GM12878 (cell line): ENCODE data around the gene FMC1. TPM values are rescaled to one million over a fixed set of nuclear protein-coding genes. Genes with fewer than 3 reads are reported as not detected.

Experiments
- ATAC-seq: fragments of 200-7000 bp; cut with Tn5 transposase; 3 replicates; pipeline ENCODE4 v1.9.1; 2020; ENCODE audit warnings: mild to moderate bottlenecking, moderate library complexity
- BruUV-seq: library from RNA; stranded (reverse); fragments of 400-500 nt; replicated peaks from 2 replicates; lab custom pipeline; 2021; lab: Mats Ljungman, UMichigan
- CTCF ChIA-PET: fragments of 300-600 bp; sonication (Branson Sonifier 250); formaldehyde crosslinking; extraction: SDS; loops from one replicate; lab custom pipeline; 2021; ENCODE audit warnings: inconsistent platforms; lab: Yijun Ruan, JAX
- POLR2A ChIA-PET: fragments of 350-600 bp; formaldehyde crosslinking; extraction: SDS; loops from one replicate; lab custom pipeline; 2021; ENCODE audit warnings: inconsistent platforms; lab: Charles Lee
- RAD21 ChIA-PET: fragments of 300-600 bp; sonication (Branson Sonifier 250); formaldehyde crosslinking; loops from one replicate; lab custom pipeline; 2023; ENCODE audit warnings: antibody characterized with exemption; ENCODE audit not compliant: unreplicated experiment; lab: Charles Lee
- SMC1A ChIA-PET: fragments of 300-600 bp; sonication (Branson Sonifier 250); formaldehyde crosslinking; loops from one replicate; lab custom pipeline; 2023; ENCODE audit not compliant: unreplicated experiment, uncharacterized antibody; lab: Charles Lee
- DNase-seq: peaks from one replicate; pipeline ENCODE4 v3.0.0-alpha.2; 2011; ENCODE audit warnings: low read depth, low spot score
- FAIRE-seq: peaks from 3 replicates; lab custom pipeline; 2011; peaks lifted over from hg19 to GRCh38; lab: Jason Lieb, UNC
- H2AFZ ChIP-seq: 2 replicates; pipeline ENCODE4 v1.6.0; 2011; ENCODE audit warnings: low read depth, low read length, control low read depth; ENCODE audit not compliant: control insufficient read depth
- H3K27ac ChIP-seq: 2 replicates; pipeline ENCODE4 v1.5.1; 2011; ENCODE audit warnings: control low read depth; ENCODE audit not compliant: control insufficient read depth, insufficient read depth
- H3K27me3 ChIP-seq, 2 experiments: replicated peaks in 1 of 2; 2 replicates each; pipeline versions ENCODE4 v1.6.0 to v1.6.1; 2011; ENCODE audit warnings: low read length in 1 of 2; ENCODE audit not compliant: control insufficient read depth in 2 of 2, insufficient read depth in 2 of 2
- H3K36me3 ChIP-seq, 2 experiments: 2 replicates each; pipeline ENCODE4 v1.5.1; 2011; ENCODE audit warnings: low read length in 1 of 2; ENCODE audit not compliant: control insufficient read depth in 2 of 2, insufficient read depth in 2 of 2
- H3K4me1 ChIP-seq: 2 replicates; pipeline ENCODE4 v1.6.1; 2011; ENCODE audit warnings: mild to moderate bottlenecking, low read length, moderate library complexity, mixed read lengths; ENCODE audit not compliant: control insufficient read depth, insufficient read depth
- H3K4me2 ChIP-seq: 2 replicates; pipeline ENCODE4 v1.6.0; 2011; ENCODE audit warnings: control low read depth; ENCODE audit not compliant: control insufficient read depth, insufficient read depth
- H3K4me3 ChIP-seq: fragments of 200-600 bp; sonication (generic); 2 replicates; pipeline ENCODE4 v1.5.1; 2016
- H3K79me2 ChIP-seq: 2 replicates; pipeline ENCODE4 v1.6.0; 2011; ENCODE audit warnings: low read length; ENCODE audit not compliant: control insufficient read depth, insufficient read depth
- H3K9ac ChIP-seq: 2 replicates; pipeline ENCODE4 v1.8.0; 2011; ENCODE audit warnings: low read length, control low read depth, mixed read lengths; ENCODE audit not compliant: control insufficient read depth, insufficient read depth
- H3K9me3 ChIP-seq: replicated peaks from 3 replicates; pipeline ENCODE4 v1.5.1; 2011; ENCODE audit warnings: mild to moderate bottlenecking, low read length; ENCODE audit not compliant: control insufficient read depth, insufficient read depth
- H4K20me1 ChIP-seq: 2 replicates; pipeline ENCODE4 v1.6.0; 2011; ENCODE audit not compliant: control insufficient read depth, insufficient read depth
- BHLHE40 ChIP-seq, 2 experiments: fragments of 450-650 bp in 1 of 2; IDR thresholded peaks; 2 replicates each; pipeline ENCODE4 v1.6.1; 2011 to 2017; ENCODE audit warnings: low read depth in 2 of 2, borderline replicate concordance in 1 of 2, improper control_type of control experiment in 1 of 2, low read length in 1 of 2, mild to moderate bottlenecking in 1 of 2
- BRCA1 ChIP-seq: IDR thresholded peaks from 2 replicates; pipeline ENCODE4 v1.6.1; 2011; ENCODE audit warnings: low read depth, low read length, improper control_type of control experiment
- CHD2 ChIP-seq: IDR thresholded peaks from 2 replicates; pipeline ENCODE4 v1.6.1; 2011; ENCODE audit warnings: low read depth, low read length, improper control_type of control experiment, borderline replicate concordance
- EED ChIP-seq: sonication (generic); IDR thresholded peaks from 2 replicates; pipeline ENCODE4 v1.6.1; 2016; ENCODE audit warnings: antibody characterized with exemption, low read depth
- GABPA ChIP-seq: IDR thresholded peaks from 2 replicates; pipeline ENCODE4 v1.6.1; 2014; ENCODE audit warnings: antibody characterized with exemption, low read depth, mild to moderate bottlenecking, inconsistent platforms
- IKZF2 ChIP-seq, 2 experiments: fragments of 450-650 bp; IDR thresholded peaks; 2 replicates each; pipeline ENCODE4 v1.6.1; 2017; ENCODE audit warnings: mild to moderate bottlenecking in 2 of 2, moderate library complexity in 2 of 2
- NR2C1 ChIP-seq: fragments of 450-650 bp; IDR thresholded peaks from 2 replicates; pipeline ENCODE4 v1.6.1; 2017; ENCODE audit warnings: antibody characterized with exemption, mild to moderate bottlenecking, moderate library complexity
- PML ChIP-seq: IDR thresholded peaks from 2 replicates; pipeline ENCODE4 v1.6.1; 2012; ENCODE audit warnings: low read length, inconsistent platforms
- POLR2AphosphoS5 ChIP-seq: IDR thresholded peaks from 2 replicates; pipeline ENCODE4 v1.6.1; 2011; ENCODE audit warnings: mild to moderate bottlenecking, low read length, inconsistent platforms
- RELA ChIP-seq: fragments of 450-650 bp; IDR thresholded peaks from 2 replicates; pipeline ENCODE4 v1.8.0; 2014; ENCODE audit warnings: borderline replicate concordance; ENCODE audit not compliant: partially characterized antibody
- SPI1 ChIP-seq: IDR thresholded peaks from 2 replicates; pipeline ENCODE4 v1.6.1; 2011; ENCODE audit warnings: low read depth, mild to moderate bottlenecking, low read length, moderate library complexity, borderline replicate concordance; ENCODE audit not compliant: insufficient read depth
- TBL1XR1 ChIP-seq: IDR thresholded peaks from 2 replicates; pipeline ENCODE4 v1.6.1; 2012; ENCODE audit warnings: low read depth, low read length, improper control_type of control experiment
- ZBTB40 ChIP-seq: fragments of 450-650 bp; IDR thresholded peaks from 2 replicates; pipeline ENCODE4 v1.6.1; 2016; ENCODE audit warnings: mild to moderate bottlenecking, moderate library complexity, borderline replicate concordance
- WGBS: methylation state at CpG from one replicate; pipeline ENCODE4 v1.1.6; 2016; ENCODE audit warnings: low lambda C conversion rate; ENCODE audit not compliant: insufficient replicate concordance, insufficient coverage; ENCODE audit errors: missing lambda C conversion rate; 5-methylcytosine and 5-hydroxymethylcytosine counted together
- in situ Hi-C: fragments of 300-500 bp; cut with MboI; formaldehyde crosslinking; loops from 9 replicates; pipeline ENCODE4 v1.14.3; 2018; ENCODE audit warnings: mixed read lengths
- intact Hi-C: fragments of 100-400 bp; cut with micrococcal nuclease; formaldehyde crosslinking; loops from one replicate; pipeline ENCODE4 v1.14.2; 2022; ENCODE audit not compliant: unreplicated experiment
- polyA plus RNA-seq, 11 experiments: library from polyadenylated mRNA; depleted of rRNA in 4 of 11; unstranded in 6 of 11; stranded (reverse) in 5 of 11; fragments of >200 nt; fragmentation: Nextera tagmentation in 4 of 11; fragmentation: Illumina TruSeq in 1 of 11; extraction: Ambion mirVana in 4 of 11; extraction: Trizol in 1 of 11; gene quantifications; 1 replicate in 1 of 11; 2 replicates in 10 of 11; pipeline versions ENCODE4 v1.2.1 to v1.2.3, GENCODE V29; 2011 to 2016; ENCODE audit warnings: inconsistent platforms in 2 of 11, missing spikeins in 2 of 11, low read depth in 1 of 11
- total RNA-seq, 4 experiments: library from RNA; depleted of rRNA in 3 of 4; stranded (reverse); fragments of >200 nt in 3 of 4; fragmentation: Illumina TruSeq in 1 of 4; extraction: Trizol in 1 of 4; gene quantifications; 2 replicates each; pipeline versions ENCODE4 v1.2.1 to v1.2.3, GENCODE V29; 2013 to 2021

Gene FMC1
- total and polyA plus RNA-seq, 10 of the 15 experiments (the other 5 are each of a cell fraction or from before 2014, with no cell fraction given), result 4.2 to 60.4 (median 15.6) TPM

- Histone ChIP-seq H3K4me3 (no peak overlapping the region), H3K79me2 (peaks cover 99% of the 10 kb centered on the region), H3K4me1 (peaks cover 4% of the 10 kb centered on the region), H3K36me3 (peaks cover 2 to 19% of the 10 kb centered on the region in 2 experiments), H2AFZ (no peak overlapping the region), H3K27me3 (no peaks in the 10 kb centered on the region), H4K20me1 (peaks cover 9% of the 10 kb centered on the region), H3K4me2 (no peak overlapping the region), H3K9me3 (no peaks in the 10 kb centered on the region), H3K9ac (no peak overlapping the region), H3K27ac (no peak overlapping the region)
- intact Hi-C loops (no loop called here), in situ Hi-C loops (loop anchor here (25.0 kb wide), 1 partner anchor 1546 kb away; the partner anchor contains the start of gene BRAF)
- SMC1A ChIA-PET, result no interaction called here
- RAD21 ChIA-PET, result no interaction called here
- DNase-seq (no peak), ATAC-seq (no peak), FAIRE-seq (no peak)
- TF ChIP-seq BRCA1 (no peak), ZBTB40 (peak; percentile 69), SPI1 (no peak), EED (no peak), PML (no peak), BHLHE40 (IDR thresholded peaks at IDR 0.05; ENCODE audit: borderline replicate concordance in 1 of 2, low read depth in 2 of 2, low read length in 1 of 2) (no peak), TBL1XR1 (no peak), POLR2AphosphoS5 (0 out of 2 replicates have a peak, but pooled peaks have one; percentile 24), NR2C1 (no peak), IKZF2 (IDR thresholded peaks at IDR 0.05) (no peak), RELA (no peak), CHD2 (no peak), GABPA (no peak)
- WGBS, result over 99% methylated on average over 6 of the region's 6 CpGs
- BruUV-seq, result no TSS peak
- POLR2A ChIA-PET, result interaction anchor here (0.6 to 0.9 kb wide), 2 partner anchors 10 to 33 kb away, joined by 3 to 9 read pairs; no protein-coding TSS in a partner anchor
- CTCF ChIA-PET, result interaction anchor here (1.4 kb wide), 1 partner anchor 68 kb away, joined by 3 read pairs; no protein-coding TSS in a partner anchor
Measured at GRCh38 chr7:139366400-139366799, 25.3 kb downstream of the FMC1 start.
